Amniotic epithelial cell (primary cell): ENCODE measurements around the gene FLRT3.

Experiments
- DNase-seq: peaks from one replicate; pipeline ENCODE4 v3.0.0-alpha.2; 2010; ENCODE audit warnings: low read depth

Gene FLRT3

DNA sequence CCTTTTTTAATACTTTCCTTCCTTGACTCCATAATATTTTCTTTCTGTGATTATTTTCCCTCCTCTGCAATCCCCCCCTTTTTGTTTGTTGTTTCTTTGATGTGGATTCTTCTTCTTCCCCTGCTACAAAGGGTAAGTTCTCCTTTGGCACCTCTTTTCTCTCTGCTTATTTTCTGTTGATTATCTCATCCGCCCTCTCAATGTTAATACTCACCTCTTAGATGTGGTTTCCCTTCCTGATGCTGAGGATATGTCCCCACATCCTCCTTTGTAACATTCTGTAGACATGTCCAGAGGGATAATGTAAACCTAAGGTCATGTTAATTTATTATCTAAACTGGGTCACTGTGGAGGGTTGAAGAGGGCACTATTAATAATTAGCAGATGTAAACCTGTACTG, 17.7 kb downstream of the FLRT3 start:
- DNase-seq: no peak

DNA sequence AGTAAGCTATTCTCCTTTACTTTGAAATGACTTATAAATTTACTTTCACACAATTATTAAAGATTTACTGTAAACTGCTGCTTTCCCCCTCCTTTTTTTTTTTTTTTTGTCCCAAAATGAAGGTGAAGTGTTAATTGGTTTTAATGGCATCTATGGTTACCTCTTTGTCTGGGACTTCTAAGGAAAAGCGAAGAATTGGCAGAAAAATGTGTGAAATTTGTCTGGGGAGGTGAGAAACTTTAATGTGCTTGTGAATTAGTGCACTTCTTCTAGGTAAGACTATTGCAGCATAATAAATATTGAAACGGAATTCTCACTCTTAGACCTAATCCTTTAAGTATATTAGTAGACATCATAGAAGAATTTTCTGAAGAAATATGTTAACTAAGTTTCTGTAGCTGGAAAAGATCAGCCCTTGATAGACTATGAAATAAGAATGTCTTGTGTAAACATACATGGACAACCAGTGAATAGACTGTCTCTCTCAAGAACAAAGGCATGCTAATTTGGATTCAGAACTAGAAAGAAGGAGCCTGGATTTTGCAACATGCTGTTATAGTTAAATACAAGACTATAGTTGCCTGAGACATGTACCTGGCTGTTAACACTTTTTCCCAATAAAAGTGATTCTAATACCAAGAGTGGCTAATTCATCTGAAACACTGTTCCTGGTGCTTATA, 23.9 kb downstream of the FLRT3 start:
- DNase-seq: no peak

DNA sequence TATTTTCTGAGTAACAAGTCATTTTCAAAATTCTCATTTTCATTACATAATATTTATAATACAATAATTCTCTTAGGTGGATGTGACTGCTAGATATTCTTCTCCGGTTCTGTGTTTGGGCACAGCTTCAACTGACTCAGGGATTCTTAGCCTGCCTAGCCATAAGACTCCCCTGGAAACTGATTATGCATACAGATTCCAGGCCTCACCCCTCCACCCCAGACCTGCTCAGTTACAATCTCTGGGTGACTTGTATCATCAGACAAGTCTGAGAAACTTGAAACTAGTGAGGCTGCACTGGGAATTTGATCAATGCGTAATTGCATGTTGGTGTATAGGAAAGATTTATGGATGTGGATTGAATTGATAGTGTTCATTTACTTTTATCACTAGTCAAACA, 25.4 kb downstream of the FLRT3 start:
- no peak for DNase-seq

DNA sequence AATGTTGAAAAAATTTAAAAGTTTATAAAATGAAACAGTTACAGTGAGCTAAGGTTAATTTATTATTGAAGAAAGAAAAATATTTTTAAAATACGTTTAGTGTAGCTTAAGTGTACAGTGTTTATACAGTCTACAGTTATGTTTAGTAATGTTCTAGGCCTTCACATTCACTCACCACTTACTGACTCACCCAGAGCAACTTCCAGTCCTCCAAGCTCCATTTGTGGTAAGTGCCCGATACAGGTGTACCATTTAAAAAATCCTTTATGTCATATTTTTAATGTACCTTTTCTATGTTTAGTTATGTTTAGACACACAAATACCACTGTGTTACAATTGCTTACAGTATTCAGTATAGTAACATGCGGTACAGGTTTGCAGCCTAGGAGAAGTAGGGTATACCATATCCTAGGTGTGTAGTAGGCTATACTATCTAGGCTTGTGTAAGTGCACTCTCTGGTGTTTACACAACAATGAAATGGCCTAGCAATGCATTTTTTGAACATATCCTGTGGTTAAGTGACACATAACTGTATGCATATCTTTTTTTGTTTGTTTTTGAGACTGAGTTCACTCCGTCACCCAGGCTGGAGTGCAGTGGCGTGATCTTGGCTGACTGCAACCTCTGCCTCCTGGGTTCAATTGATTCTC, 26.3 kb downstream of the FLRT3 start:
- DNase-seq: no peak

DNA sequence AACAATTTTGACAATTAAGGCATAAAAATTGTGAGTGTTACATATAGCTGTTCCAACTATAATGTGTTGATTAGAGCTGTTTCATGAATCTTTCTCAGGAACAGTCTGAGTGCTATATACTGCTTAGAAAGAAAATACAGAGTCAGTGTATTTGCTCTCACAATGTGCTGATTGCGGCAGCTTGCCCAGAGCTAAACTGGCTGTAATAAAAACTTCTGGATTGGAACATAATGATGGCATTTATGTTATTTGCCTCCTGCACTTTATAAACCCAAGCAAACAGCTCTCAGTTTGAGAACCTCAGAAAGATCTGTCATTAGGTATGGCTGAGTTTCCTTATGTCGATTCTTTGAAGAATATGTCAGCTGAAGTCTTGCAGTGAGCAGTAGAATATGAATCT, 29.5 kb downstream of the FLRT3 start:
- DNase-seq: no peak

DNA sequence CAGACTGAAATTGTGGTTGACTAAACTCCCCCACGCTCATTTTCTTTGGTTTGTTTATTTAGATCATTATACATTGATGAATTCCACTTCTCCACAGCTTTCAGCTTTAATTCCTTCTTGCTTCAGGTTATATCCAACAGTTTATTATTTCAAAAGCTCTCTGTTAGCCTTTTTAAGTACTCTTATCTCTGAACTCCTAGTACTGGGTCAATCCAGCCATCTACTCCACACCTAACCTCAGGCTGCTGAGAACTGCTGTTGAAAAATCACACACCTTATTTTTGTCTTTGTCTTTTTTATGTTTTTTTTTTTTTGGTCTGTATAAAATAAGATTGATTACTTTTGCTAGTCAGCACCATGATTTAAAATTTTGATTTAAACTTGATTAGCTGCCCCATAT, 32.9 kb downstream of the FLRT3 start:
- DNase-seq: no peak

DNA sequence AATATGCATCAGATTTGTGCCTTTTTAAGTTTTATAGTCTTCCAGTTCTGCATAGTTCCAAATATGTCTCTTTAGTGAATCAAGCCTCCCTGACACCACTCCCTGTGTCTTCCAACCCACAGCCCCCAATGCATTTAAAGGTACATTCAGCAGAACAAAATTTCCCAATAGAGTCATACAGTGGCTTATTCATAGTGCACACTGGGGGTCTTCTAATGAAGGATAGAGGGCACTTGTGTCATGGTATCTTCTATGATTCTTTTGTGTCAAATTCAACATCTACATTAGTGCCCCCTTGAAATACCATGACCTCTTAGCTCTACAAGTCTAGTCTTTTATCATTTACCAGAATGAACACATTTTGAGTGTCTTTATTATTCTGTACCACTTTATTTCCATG, 33.8 kb downstream of the FLRT3 start:
- DNase-seq: no peak

DNA sequence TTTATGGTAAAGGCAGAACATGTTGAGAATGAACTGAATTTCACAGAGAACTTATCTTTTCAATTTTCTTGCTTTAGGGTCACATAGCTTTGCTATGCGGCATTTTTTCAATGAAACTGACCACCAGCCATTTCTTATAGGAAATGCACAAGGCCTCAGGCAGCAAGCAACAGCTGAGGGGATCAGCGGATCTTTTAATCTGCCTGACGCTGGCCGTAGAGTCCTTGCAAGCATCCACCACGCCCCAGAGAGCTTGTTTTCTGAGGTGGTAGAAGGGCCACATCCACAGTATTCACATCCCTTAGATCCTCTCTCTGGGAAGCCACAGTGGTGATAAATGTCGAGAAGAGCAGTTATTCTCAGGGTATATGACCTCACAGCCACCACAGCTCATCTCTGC, 34.3 kb downstream of the FLRT3 start:
- DNase-seq: no peak

DNA sequence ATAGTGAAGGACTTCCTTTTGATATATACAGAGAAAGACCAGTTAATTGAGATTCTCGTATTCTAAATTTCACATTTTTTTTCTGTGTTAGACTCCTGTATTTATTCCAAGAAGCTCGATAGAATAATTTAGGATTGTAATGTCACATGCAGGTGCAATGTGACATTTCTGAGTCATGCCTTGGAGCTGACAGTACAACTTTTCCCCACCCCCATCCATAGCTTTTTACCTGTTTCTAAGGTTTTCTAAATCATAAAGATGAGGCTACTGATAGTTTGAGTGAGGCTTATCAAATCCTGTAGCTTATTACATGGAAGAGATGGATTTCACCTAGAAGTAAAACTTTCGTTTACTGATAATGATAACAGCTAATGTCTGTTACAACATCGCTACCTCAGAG, 37.6 kb downstream of the FLRT3 start:
- no peak for DNase-seq

DNA sequence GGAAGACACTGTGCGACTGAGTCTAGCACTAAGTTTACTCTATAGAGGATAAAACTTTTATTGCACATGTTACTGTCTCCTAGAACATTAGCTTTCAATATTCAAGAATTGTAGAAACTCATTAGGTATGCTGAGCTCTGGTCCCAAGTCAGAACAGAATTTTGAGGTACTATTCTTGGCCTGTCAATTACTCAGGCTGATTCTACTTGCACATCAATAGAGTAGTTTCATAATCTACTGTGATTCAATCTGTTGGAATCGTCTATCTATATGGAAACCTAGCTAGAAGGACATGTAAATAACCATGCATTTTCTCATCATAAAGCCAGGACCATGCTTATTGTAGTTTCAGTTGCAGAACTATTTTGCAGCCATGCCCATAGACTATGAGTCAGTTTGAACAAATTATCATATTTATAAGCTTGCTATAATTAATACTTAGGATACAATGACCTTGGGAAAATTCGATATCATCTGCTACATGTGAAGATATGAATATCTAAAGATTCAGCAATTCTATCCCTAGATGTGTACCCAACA, 41.6 kb downstream of the FLRT3 start:
- no peak for DNase-seq

DNA sequence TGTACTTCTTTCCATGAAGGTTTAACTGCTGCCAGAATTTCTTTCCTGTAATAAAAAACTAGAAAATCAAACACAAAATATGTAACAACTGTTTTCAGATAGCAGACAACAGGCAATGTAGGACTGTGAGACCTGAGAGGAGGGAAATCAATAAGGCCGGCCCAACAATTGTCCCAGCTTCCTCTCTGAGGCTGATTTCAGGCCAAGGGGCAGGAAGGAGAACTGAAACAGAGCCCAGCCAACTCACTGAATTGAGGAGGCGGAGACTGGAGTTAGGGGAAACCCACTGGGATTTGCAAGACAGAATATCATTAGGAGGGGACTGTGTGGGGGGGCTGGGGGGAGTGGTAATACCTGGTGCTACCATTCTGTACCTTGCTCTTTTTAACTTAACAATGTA, 42.2 kb downstream of the FLRT3 start:
- DNase-seq: no peak

DNA sequence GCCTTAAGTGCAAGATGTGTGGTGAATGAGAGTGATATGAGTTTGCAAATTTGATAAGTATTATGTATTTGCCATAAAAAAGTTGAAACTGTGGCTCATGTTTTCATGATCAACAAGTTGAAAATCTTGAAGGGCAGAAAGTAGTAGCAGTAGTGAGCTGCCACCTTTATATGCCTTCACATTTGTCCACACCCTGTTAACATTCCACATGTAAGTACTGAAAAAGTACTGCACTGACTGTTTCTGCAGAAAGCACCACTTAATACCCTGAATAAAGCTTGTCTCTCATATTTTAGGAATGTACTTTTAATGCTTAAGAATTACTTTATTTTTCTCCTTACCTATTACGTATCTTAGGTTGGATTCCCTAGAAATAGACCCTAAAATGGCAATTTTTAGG, 45.9 kb downstream of the FLRT3 start:
- no peak for DNase-seq

DNA sequence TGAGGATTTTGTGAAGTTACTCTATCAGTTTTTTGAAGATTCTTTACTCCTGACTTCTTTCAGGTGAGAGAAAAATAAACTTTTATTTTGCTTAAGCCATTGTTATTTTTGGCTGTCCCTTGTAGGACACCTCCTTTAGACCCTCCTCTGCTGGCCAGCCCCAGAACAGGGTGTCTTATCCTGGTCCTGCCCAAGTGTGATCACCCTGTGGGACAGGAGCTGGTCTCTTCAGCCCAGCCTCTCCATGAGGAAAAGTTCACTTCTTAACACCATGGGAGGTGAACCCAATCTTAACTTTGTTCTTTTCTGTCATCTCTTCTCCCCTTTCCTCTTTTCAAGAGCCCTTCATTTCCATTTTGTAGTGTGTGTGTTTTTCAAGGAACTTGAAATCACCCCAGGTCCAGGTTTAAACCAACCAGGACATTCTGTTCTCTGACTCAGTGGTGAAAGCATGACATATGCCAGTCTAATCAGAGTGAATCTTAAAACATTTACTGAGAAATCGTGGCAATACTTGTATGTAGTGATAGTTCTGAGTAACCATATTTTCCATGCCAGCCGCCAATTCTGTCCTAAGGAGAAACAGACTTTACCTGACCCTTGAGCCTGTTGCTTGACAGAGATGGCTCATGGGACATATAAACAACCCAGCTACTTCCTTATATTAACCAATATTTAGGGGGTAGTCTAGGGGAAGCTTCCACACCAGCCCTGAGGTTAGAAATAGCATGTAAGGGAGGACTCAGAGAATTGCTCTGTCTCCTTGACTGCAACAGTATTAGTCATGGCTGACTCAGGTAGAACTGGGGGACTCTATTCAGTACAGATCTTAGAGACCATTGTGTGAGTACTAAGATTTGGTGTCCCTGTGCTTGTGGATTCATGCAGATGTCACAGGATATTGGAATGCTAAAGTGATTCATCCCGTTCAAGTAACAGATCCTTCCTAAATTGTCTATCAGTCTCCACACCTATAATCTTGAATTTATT, 48.8 kb downstream of the FLRT3 start:
- DNase-seq: peak; percentile 68

DNA sequence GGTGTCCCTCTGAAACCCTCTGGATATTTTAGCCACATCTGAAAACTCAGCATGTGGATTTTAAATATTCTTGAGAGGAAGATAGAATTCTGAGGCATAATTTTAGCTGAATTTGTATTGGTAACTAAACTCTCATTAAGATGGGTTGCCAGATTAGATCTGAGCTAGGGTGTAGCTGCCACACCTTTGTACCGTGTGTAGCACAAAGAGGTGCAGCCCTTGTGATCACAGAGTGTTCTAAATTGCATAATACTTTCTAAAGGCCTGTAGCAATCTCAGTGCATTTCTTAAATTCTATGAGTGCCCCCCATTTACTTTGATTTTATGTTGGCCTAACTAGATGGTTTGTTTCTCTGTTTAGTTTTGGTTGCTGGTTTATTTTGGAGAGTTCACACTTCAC, 53.0 kb downstream of the FLRT3 start:
- no peak for DNase-seq

DNA sequence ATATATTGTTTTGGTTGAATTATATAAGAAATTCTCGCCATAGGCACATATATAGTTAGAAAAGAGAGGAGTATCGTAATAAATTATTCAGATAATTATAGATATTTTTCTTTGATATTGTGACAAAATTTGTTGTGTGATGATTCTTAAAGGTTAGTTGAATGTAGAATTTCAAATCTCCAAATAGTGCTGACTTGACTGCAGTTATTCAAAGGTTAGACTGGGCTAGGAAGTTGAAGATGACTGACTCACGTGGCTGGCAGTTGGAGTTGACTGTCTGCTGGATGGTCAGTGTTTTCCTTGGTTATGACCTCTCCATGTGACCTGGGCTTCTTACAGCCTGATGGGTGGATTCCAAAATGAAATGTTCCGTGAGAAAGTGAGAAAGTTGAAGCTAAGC, 55.3 kb downstream of the FLRT3 start:
- no peak for DNase-seq
